CD4-positive, alpha-beta memory T cell (primary cell): ENCODE measurements around the gene MESP2. TPM values are rescaled to one million over a fixed set of nuclear protein-coding genes. Genes with fewer than 3 reads are reported as not detected.

ENCODE experiments used
- CTCF ChIA-PET: fragments of 350-600 bp; sonication (Branson Sonifier 250); formaldehyde crosslinking; loops from one replicate; lab custom pipeline; 2021; ENCODE audit warnings: inconsistent platforms; ENCODE audit not compliant: partially characterized antibody; lab: Charles Lee
- POLR2A ChIA-PET: fragments of 350-600 bp; sonication (Branson Sonifier 250); formaldehyde crosslinking; loops from one replicate; lab custom pipeline; 2021; ENCODE audit not compliant: partially characterized antibody; lab: Charles Lee
- DNase-seq, 5 donors: peaks; one replicate each; pipeline versions ENCODE4 v3.0.0 to v3.0.0-alpha.2; 2020 to 2022; ENCODE audit warnings: mixed read lengths in 1 of 5
- H3K27ac ChIP-seq: one replicate; pipeline ENCODE4 v1.7.0; 2013; ENCODE audit warnings: low read depth, low read length
- H3K27me3 ChIP-seq: 2 replicates; pipeline ENCODE4 v1.7.0; 2013; ENCODE audit warnings: mild to moderate bottlenecking, low read length, moderate library complexity; ENCODE audit not compliant: insufficient read depth
- H3K36me3 ChIP-seq: 2 replicates; pipeline ENCODE4 v1.7.0; 2013; ENCODE audit warnings: mild to moderate bottlenecking, low read length, moderate library complexity; ENCODE audit not compliant: insufficient read depth
- H3K4me1 ChIP-seq: 2 replicates; pipeline ENCODE4 v1.7.0; 2013; ENCODE audit warnings: mild to moderate bottlenecking, low read length, moderate library complexity; ENCODE audit not compliant: insufficient read depth
- H3K4me3 ChIP-seq, 2 donors: one replicate each; pipeline ENCODE4 v1.7.0; 2013; ENCODE audit warnings: low read length in 2 of 2, mild to moderate bottlenecking in 1 of 2
- H3K9me3 ChIP-seq, 2 donors: one replicate each; pipeline ENCODE4 v1.7.0; 2013; ENCODE audit warnings: low read length in 2 of 2, control low read depth in 1 of 2; ENCODE audit not compliant: control insufficient read depth in 1 of 2
- H3K27ac Mint-ChIP-seq, 7 donors: one replicate each; pipeline ENCODE4 v1.8.0; 2020 to 2021; ENCODE audit warnings: mixed read lengths in 7 of 7, mild to moderate bottlenecking in 6 of 7, inconsistent platforms in 3 of 7, moderate library complexity in 3 of 7
- H3K27me3 Mint-ChIP-seq, 2 donors: one replicate each; pipeline ENCODE4 v1.8.0; 2020 to 2021; ENCODE audit warnings: mixed read lengths in 2 of 2
- H3K36me3 Mint-ChIP-seq, 2 donors: one replicate each; pipeline ENCODE4 v1.8.0; 2020 to 2021; ENCODE audit warnings: mixed read lengths in 2 of 2, inconsistent platforms in 1 of 2, mild to moderate bottlenecking in 1 of 2
- H3K4me1 Mint-ChIP-seq, 4 donors: one replicate each; pipeline ENCODE4 v1.8.0; 2020 to 2021; ENCODE audit warnings: mixed read lengths in 4 of 4, mild to moderate bottlenecking in 1 of 4
- H3K4me3 Mint-ChIP-seq, 8 donors: one replicate each; pipeline ENCODE4 v1.8.0; 2020 to 2021; ENCODE audit warnings: mixed read lengths in 8 of 8, mild to moderate bottlenecking in 7 of 8, moderate library complexity in 6 of 8, inconsistent platforms in 3 of 8
- H3K9me3 Mint-ChIP-seq, 8 donors: one replicate each; pipeline ENCODE4 v1.8.0; 2020 to 2021; ENCODE audit warnings: mixed read lengths in 8 of 8, mild to moderate bottlenecking in 5 of 8, inconsistent platforms in 3 of 8, moderate library complexity in 1 of 8
- intact Hi-C: fragments of 100-400 bp; cut with micrococcal nuclease; formaldehyde crosslinking; loops from one replicate; pipeline ENCODE4 v1.15.1; 2023
- polyA plus RNA-seq, 2 donors: library from polyadenylated mRNA; unstranded; fragments of 300-500 nt; fragmentation: Illumina TruSeq; gene quantifications; one replicate each; pipeline ENCODE4 v1.2.3, GENCODE V29; 2021
- total RNA-seq, 2 experiments: library from RNA; stranded (reverse); gene quantifications; one replicate each; pipeline ENCODE4 v1.2.3, GENCODE V29; 2021

The MESP2 gene
- total and polyA plus RNA-seq, 4 experiments from 2014 or later: not detected

- H3K4me1 ChIP-seq: peaks cover 9% of the 10 kb centered on the region
- Mint-ChIP-seq H3K36me3 (no peaks in the 10 kb centered on the region), H3K4me1 (peaks cover 0 to 6% (median 0%) of the 10 kb centered on the region in 4 donors), H3K9me3 (no peaks in the 10 kb centered on the region), H3K4me3 (peak overlapping the region; percentile 67 to 81 (median 74)), H3K27ac (peak overlapping the region in 1 of 7 donors; percentile 27), H3K27me3 (peaks cover 5% of the 10 kb centered on the region in 2 donors)
- POLR2A ChIA-PET: interaction anchor here (1.7 kb wide), 1 partner anchor 9 kb away, joined by 5 read pairs; no protein-coding TSS in a partner anchor
- no peak overlapping the region for H3K4me3 ChIP-seq
- no peaks in the 10 kb centered on the region for H3K9me3 ChIP-seq
- no peaks in the 10 kb centered on the region for H3K36me3 ChIP-seq
- no peak for DNase-seq
- intact Hi-C loops: no loop called here
- no peak overlapping the region for H3K27ac ChIP-seq
- CTCF ChIA-PET: interaction anchor here (1.0 to 3.4 kb wide), 3 partner anchors 9 to 125 kb away, joined by 3 to 15 read pairs (median 8); no protein-coding TSS in a partner anchor
- H3K27me3 ChIP-seq: no peaks in the 10 kb centered on the region
Observed at GRCh38 chr15:89749526-89749925, 26.6 kb upstream of the MESP2 start.

GRCh38 chr15:89749951-89750559, 26.1 kb upstream of the MESP2 start:
- peak overlapping the region in 1 of 2 donors; percentile 58 for H3K4me3 ChIP-seq
- no peak overlapping the region for H3K27ac ChIP-seq
- no peaks in the 10 kb centered on the region for H3K36me3 Mint-ChIP-seq
- POLR2A ChIA-PET: interaction anchor here (1.3 to 1.7 kb wide), 2 partner anchors 10 to 516 kb away, joined by 4 to 5 read pairs; no protein-coding TSS in a partner anchor
- peaks cover 0 to 6% (median 0%) of the 10 kb centered on the region in 4 donors for H3K4me1 Mint-ChIP-seq
- no peak for DNase-seq
- H3K27me3 Mint-ChIP-seq: peaks cover 3 to 5% of the 10 kb centered on the region in 2 donors
- peaks cover 9% of the 10 kb centered on the region for H3K4me1 ChIP-seq
- H3K9me3 ChIP-seq: no peaks in the 10 kb centered on the region
- H3K4me3 Mint-ChIP-seq: peak overlapping the region; percentile 68 to 81 (median 74)
- no peaks in the 10 kb centered on the region for H3K27me3 ChIP-seq
- H3K27ac Mint-ChIP-seq: no peak overlapping the region
- intact Hi-C loops: no loop called here
- no peaks in the 10 kb centered on the region for H3K36me3 ChIP-seq
- CTCF ChIA-PET: interaction anchor here (0.9 to 3.4 kb wide), 4 partner anchors 10 to 125 kb away, joined by 3 to 15 read pairs (median 6); no protein-coding TSS in a partner anchor
- no peaks in the 10 kb centered on the region for H3K9me3 Mint-ChIP-seq

- H3K27ac Mint-ChIP-seq: peak within 1 kb of the TSS in 1 of 7 donors; percentile 35
Observed at GRCh38 chr15:89750560-89751542, 25.3 kb upstream of the MESP2 start, which contains the start of gene MESP1. Gene MESP1 (minus strand): TSS chr15:89751249. CDS start chr15:89751231, 18 bp downstream.

GRCh38 chr15:89751748-89752147, 24.4 kb upstream of the MESP2 start:
- ChIA-PET CTCF (interaction anchor here (2.1 to 3.4 kb wide), 2 partner anchors 11 to 13 kb away, joined by 5 to 15 read pairs; no protein-coding TSS in a partner anchor), POLR2A (no interaction called here)
- no peak overlapping the region for H3K4me3 ChIP-seq
- no peaks in the 10 kb centered on the region for H3K9me3 Mint-ChIP-seq
- H3K4me1 ChIP-seq: peaks cover 9% of the 10 kb centered on the region
- H3K4me1 Mint-ChIP-seq: peaks cover 0 to 6% (median 0%) of the 10 kb centered on the region in 4 donors
- H3K9me3 ChIP-seq: no peaks in the 10 kb centered on the region
- H3K36me3 Mint-ChIP-seq: no peaks in the 10 kb centered on the region
- no peaks in the 10 kb centered on the region for H3K36me3 ChIP-seq
- H3K27me3 ChIP-seq: no peaks in the 10 kb centered on the region
- DNase-seq: no peak
- no peak overlapping the region for H3K27ac Mint-ChIP-seq
- H3K27me3 Mint-ChIP-seq: peaks cover 3 to 8% of the 10 kb centered on the region in 2 donors
- intact Hi-C loops: no loop called here
- H3K27ac ChIP-seq: no peak overlapping the region
- peak overlapping the region in 7 of 8 donors; percentile 15 to 71 (median 57) for H3K4me3 Mint-ChIP-seq

More at GRCh38 chr15:89750560-89751542, 25.3 kb upstream of the MESP2 start, which contains the start of gene MESP1:
- no peaks in the 10 kb centered on the region for H3K36me3 ChIP-seq
- H3K27me3 Mint-ChIP-seq: peaks cover 3 to 8% of the 10 kb centered on the region in 2 donors
- POLR2A ChIA-PET: interaction anchor here (1.3 to 1.7 kb wide), 2 partner anchors 11 to 515 kb away, joined by 4 to 5 read pairs; no protein-coding TSS in a partner anchor
- H3K4me3 Mint-ChIP-seq: peak within 1 kb of the TSS; percentile 68 to 83 (median 76)
- H3K27ac ChIP-seq: peak within 1 kb of the TSS; percentile 27
- H3K4me1 Mint-ChIP-seq: peaks cover 0 to 6% (median 0%) of the 10 kb centered on the region in 4 donors
- CTCF ChIA-PET: interaction anchor here (0.7 to 3.4 kb wide), 6 partner anchors 10 to 124 kb away, joined by 3 to 15 read pairs (median 4); no protein-coding TSS in a partner anchor
- H3K4me1 ChIP-seq: peaks cover 9% of the 10 kb centered on the region
- H3K9me3 Mint-ChIP-seq: no peaks in the 10 kb centered on the region
- no peaks in the 10 kb centered on the region for H3K27me3 ChIP-seq
- peak within 1 kb of the TSS in 1 of 2 donors; percentile 58 for H3K4me3 ChIP-seq
- H3K36me3 Mint-ChIP-seq: no peaks in the 10 kb centered on the region
- DNase-seq: peak; percentile 80 to 86 (median 86)
- H3K9me3 ChIP-seq: no peaks in the 10 kb centered on the region
- intact Hi-C loops: no loop called here

GRCh38 chr15:89753855-89754254, 22.3 kb upstream of the MESP2 start:
- POLR2A ChIA-PET: no interaction called here
- peaks cover 0 to 6% (median 0%) of the 10 kb centered on the region in 4 donors for H3K4me1 Mint-ChIP-seq

GRCh38 chr15:89754361-89755154, 21.6 kb upstream of the MESP2 start:
- no peaks in the 10 kb centered on the region for H3K9me3 Mint-ChIP-seq
- no peaks in the 10 kb centered on the region for H3K27me3 ChIP-seq
- H3K36me3 Mint-ChIP-seq: no peaks in the 10 kb centered on the region
- no peak overlapping the region for H3K4me3 ChIP-seq
- peaks cover 9% of the 10 kb centered on the region for H3K4me1 ChIP-seq
- peaks cover 0 to 14% of the 10 kb centered on the region in 2 donors for H3K27me3 Mint-ChIP-seq
- ChIA-PET POLR2A (no interaction called here), CTCF (interaction anchor here (0.7 to 2.8 kb wide), 4 partner anchors 10 to 120 kb away, joined by 4 to 14 read pairs (median 8); no protein-coding TSS in a partner anchor)
- peaks cover 0 to 3% (median 0%) of the 10 kb centered on the region in 4 donors for H3K4me1 Mint-ChIP-seq
- no peak for DNase-seq
- H3K4me3 Mint-ChIP-seq: no peak overlapping the region
- intact Hi-C loops: no loop called here
- H3K9me3 ChIP-seq: no peaks in the 10 kb centered on the region
- no peak overlapping the region for H3K27ac Mint-ChIP-seq
- H3K36me3 ChIP-seq: no peaks in the 10 kb centered on the region
- H3K27ac ChIP-seq: no peak overlapping the region

More at GRCh38 chr15:89753855-89754254, 22.3 kb upstream of the MESP2 start:
- intact Hi-C loops: no loop called here
- H3K9me3 ChIP-seq: no peaks in the 10 kb centered on the region
- no peak for DNase-seq
- H3K36me3 ChIP-seq: no peaks in the 10 kb centered on the region
- H3K27ac ChIP-seq: no peak overlapping the region
- no peaks in the 10 kb centered on the region for H3K36me3 Mint-ChIP-seq
- peaks cover 9% of the 10 kb centered on the region for H3K4me1 ChIP-seq
- CTCF ChIA-PET: interaction anchor here (0.7 to 2.8 kb wide), 3 partner anchors 7 to 95 kb away, joined by 4 to 14 read pairs (median 5); no protein-coding TSS in a partner anchor
- no peaks in the 10 kb centered on the region for H3K9me3 Mint-ChIP-seq
- no peaks in the 10 kb centered on the region for H3K27me3 ChIP-seq
- H3K4me3 Mint-ChIP-seq: no peak overlapping the region
- no peak overlapping the region for H3K4me3 ChIP-seq
- H3K27me3 Mint-ChIP-seq: peaks cover 2 to 11% of the 10 kb centered on the region in 2 donors
- H3K27ac Mint-ChIP-seq: no peak overlapping the region
